HT1080 (cell line): Measurements from ENCODE around the gene OTOGL. TPM values are rescaled to one million over a fixed set of nuclear protein-coding genes. Genes with fewer than 3 reads are reported as not detected.
"Not testable (repeated sequence)": the region's sequence is repeated elsewhere in the genome, so short reads cannot be mapped to it uniquely, and the experiment has no call there.

Source experiments
- DNase-seq: peaks from one replicate; pipeline ENCODE4 v3.0.0-alpha.2; 2015; ENCODE audit warnings: low read depth
- total RNA-seq: library from RNA; depleted of rRNA; stranded (reverse); fragments of >200 nt; shearing (Covaris generic); gene quantifications from 2 replicates; pipeline ENCODE4 v1.2.3, GENCODE V29; 2014

Gene OTOGL
- total RNA-seq, 1 experiment from 2014 or later = 0.02 TPM

DNA sequence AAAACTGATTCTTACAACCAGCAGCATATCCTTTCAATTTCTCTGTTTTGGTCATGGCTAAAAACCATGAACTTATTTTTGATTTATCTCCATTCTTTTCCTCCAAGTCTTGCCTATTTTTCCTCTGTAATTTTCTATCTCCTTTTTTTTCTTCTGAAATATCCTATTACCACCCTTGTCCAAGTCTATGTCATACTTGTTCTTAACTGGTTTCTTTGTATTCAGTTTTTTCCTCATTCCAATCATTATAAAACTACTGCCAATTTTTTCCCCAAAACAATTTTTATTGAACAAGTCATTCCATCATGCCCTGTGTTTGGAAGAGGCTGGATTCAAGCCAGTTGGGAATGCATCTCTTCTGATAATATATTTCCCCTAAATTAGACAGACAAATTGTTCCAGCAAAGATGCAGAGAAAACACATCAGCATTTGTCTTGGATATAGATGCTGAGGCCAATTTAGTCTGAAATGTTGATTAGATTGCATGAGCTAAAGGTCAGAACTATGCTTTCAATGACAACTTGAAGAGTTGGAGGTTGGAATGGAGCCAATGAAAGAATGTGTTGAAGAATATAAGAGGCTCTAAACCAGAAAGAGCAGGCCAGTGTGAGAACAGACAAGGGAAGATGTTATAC lies 30.7 kb downstream of the OTOGL start:
- no peak for DNase-seq

DNA sequence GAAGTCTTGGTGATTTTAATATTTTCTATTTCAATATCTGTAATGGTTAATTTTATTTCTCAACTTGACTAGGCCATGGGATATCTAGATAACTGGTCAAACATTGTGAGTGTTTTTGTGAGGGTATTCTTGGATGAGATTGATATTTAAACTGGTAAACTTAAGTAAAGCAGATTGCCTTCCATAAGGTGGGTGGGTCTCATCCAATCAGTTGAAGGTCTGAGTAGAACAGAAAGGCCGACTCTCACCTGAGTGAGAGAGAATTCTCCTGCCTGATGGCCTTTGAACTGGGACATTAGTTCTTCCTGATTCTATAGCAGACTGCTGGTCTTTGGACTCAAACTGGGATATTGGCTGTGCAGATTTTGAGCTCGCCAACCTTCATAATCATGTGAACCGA lies 36.3 kb downstream of the OTOGL start:
- DNase-seq = no peak

DNA sequence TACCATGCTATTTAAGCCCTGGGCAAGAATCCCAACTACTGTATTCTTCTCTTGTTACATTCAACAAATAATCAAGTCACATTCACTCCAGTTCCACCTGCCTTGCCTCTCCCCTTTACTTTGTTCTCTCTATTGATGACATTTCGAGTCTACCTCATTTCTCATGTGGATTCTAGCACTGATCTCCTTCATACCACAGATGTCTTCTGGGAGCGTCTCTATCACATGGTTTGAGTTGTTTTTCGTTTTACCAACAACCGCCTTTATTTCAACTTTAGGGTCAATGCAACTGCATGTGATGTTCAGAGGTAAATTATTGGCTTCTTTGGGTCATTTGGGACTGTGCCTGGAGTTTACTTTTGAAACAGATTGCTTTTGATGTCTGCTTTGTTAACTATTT lies 40.7 kb downstream of the OTOGL start:
- no peak for DNase-seq

DNA sequence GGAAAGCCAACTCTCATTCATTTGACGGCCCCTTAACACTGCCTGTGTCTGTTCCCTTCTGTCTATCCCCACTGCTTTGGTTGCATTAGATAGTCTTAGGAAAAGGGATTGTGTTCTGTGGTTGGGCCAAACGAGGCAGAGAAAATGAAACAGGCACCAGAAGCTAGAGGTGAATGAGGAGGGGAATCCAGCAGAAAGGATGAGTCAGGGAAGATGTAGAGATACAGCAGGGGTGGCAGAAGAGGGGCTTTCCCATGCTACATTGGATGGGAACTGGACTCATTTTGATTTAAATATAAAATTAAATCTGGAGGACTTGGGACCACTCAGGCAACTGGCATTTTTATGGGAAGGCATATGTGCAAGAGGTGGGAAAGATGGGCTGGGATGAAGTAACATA lies 43.3 kb downstream of the OTOGL start:
- DNase-seq = peak; percentile 19

DNA sequence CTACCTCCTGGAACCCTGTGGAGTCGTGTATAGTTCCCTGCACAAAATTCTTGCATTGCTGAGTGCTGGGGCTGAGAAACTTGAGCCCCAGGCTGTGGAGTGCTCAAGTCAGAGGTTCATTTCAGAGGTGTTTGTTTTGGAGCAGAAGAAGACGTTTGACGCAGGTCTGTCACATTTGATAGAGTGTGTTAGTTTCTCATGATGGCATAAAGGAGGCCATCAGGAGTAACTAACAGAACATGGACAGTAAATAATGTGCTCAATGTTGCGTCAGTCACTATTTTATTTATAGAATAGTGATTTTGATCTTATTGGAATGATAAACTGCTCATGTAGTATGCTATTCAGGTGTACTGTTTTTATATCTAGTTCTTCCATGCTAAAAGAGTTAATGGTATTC lies 44.2 kb downstream of the OTOGL start:
- no peak for DNase-seq

DNA sequence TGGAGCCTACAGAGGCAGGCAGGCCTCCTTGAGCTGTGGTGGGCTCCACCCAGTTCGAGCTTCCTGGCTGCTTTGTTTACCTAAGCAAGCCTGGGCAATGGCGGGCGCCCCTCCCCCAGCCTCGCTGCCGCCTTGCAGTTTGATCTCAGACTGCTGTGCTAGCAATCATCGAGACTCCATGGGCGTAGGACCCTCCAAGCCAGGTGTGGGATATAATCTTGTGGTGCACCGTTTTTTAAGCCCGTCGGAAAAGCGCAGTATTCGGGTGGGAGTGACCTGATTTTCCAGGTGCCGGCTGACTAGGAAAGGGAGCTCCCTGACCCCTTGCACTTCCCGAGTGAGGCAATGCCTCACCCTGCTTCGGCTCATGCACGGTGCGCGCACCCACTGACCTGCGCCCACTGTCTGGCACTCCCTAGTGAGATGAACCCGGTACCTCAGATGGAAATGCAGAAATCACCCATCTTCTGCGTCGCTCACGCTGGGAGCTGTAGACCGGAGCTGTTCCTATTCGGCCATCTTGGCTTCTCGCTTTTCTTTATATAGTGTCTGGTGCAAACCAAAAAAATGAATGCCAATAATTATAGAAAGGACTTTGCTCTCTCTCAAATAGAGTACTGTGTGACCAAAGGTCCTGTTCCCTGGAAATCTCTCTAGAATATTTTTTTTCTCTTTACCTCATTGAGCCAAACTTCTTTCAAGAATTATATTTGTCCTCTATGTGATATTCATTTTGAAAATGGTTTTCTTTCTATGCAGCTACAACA lies 50.4 kb downstream of the OTOGL start:
- not testable (repeated sequence) for DNase-seq

DNA sequence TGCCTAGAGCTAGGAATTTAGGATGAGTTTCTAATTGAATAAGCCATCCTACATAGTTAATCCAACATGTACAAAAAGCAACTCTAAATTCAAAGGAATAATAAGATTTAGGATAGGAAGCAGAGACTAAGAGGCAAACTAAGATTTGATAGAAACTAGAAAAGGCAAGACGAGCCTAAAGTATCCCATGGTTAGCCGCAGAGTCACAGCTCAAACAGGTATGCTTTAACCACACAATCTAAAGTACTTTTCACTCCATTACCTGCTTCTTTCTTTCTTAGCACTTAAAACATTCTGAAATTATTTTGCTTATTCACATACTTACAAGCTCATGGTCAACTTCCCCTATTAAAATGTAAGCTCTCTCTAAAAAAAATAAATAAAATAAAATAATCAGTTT lies 51.8 kb downstream of the OTOGL start:
- DNase-seq = no peak

DNA sequence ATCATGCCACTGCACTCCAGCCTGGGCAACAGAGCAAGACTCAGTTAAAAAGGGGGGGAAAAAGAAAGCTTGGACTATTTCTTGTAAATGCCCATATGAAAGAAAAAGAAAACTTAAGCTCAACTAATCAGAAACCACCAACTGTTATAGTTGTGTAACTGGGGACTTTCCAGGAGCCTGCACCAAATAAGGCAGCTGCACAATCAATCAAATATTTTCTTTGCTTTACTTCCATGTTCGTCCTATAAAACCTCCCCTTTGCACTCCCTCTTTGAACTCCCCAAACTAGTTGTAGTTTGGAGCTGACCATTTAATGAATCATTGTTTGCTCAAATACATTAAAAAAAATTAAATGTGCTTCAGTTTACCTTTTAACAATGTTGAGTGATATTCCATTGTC lies 54.9 kb downstream of the OTOGL start:
- no peak for DNase-seq

DNA sequence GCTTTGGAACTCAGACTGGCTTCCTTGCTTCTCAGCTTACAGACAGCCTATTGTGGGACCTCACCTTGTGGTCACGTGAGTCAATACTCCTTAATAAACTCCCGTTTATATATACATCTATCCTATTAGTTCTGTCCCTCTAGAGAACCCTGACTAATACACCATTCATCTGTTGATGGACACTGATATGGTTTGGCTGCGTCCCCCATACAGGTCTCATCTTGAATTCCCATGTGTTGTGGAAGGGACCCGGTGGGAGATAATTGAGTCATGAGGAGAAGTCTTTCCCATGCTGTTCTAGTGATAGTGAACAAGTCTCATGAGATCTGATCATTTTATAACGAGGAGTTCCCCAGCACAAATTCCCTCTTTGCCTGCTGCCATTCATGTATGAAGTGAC lies 57.0 kb downstream of the OTOGL start:
- no peak for DNase-seq

DNA sequence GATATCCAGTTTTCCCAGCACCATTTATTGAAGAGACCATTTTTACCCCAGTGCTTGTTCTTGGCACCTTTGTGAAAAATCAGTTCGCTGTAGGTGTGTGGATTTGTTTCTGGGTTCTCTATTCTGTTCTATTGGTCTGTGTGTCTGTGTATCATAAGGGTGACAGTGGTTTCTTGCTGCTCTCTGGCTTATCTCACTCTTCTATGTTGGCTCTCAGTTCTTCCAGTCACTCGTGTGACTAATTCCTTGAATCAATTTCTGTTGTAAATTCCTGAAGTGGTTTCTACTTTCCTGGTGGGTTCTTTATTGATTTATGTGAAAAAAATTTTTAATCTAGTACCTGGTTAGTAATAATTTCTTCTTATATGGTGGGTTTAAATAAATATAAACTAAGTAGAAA lies 58.3 kb downstream of the OTOGL start:
- no peak for DNase-seq

DNA sequence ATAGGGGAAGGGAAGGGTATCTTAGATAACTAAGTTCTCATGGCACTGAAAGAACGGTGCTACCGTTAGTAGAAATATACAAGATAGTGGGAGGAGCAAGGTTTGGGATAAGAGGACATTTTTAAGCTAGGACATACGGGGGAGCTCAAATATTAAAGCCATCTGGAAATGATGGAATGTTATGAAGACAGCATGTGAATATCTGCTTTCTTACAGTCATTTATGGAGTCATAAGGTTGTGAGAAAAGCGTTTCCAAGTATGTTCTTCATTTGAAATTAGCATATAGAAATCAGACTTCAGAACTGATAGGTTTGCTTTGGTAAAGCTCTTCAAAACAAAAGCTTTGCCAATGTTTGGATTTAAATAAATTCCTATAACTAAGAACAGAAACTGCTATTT lies 62.3 kb downstream of the OTOGL start:
- no peak for DNase-seq

DNA sequence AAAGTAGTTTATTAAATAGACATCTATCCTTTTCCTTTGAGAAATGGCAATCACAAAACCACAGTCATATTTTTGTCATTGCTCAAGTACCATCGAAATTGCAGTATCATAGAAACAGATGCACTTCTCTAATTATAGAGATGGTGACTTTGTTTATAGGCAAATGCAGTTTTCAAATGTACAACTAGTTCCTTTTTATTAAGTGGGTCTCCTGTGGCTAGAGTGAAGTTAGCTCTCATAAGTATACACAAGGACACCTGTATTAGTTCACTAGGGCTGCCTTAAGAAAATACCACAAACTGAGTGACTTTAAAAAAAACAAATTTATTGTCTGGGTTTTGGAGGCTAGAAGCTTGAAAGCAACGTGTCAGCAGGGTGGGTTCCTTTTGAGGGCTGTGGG lies 62.8 kb downstream of the OTOGL start:
- no peak for DNase-seq

DNA sequence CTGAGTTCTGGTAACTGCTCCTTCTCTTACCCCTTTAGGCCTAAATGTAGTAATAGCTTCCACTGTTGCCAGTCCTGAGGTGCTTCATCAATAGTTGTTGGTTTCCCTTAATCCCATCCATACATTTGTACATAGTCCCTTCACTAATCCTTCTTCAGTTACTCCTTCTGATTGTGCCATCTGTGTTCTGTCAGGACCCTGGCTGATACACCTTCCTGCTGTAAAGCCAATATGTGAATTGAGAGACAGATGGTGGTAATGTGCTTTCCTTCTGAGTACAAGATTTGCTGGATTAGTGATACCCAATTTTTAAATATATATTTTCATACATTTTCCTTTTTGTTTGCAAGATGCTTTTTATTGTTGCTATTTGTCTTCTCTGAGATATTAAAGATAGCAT lies 66.4 kb downstream of the OTOGL start:
- DNase-seq = no peak

DNA sequence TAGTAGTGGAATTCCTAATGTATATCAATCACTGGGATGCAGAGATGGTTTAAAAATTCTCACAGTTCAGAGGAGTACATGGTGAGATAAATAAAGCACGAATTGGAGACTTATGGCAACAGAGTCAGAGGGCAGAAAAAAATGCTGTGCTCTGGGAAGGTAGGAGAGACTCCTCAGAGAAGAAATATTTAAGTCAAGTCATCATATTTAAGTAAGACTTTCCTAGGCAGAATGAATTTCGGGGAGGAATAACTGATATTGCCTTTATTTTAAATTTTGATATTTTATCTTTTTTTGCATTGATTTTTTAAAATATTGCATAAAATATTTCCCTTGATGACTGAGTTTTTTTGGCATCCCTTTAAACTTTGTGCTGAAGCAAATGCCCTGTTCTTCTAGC lies 67.4 kb downstream of the OTOGL start:
- DNase-seq = no peak

DNA sequence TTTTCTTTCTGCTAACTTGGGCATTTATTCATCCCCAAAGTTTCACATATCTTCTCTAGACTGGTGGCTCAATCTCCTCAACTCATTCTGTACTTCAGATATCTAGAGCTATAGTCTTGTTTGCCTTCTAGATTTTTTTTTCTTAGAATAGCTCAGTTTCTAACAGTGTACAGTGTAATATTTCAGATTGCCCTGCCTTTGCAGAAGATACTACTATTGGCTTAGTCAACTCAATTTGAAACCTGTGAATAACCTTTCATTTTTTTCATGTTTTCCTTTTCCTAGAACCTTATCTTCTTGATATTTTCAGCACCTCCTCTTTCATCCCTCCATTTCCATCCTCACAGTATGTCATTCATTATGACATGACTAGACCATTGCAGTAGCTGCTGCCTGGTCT lies 69.6 kb downstream of the OTOGL start:
- no peak for DNase-seq

DNA sequence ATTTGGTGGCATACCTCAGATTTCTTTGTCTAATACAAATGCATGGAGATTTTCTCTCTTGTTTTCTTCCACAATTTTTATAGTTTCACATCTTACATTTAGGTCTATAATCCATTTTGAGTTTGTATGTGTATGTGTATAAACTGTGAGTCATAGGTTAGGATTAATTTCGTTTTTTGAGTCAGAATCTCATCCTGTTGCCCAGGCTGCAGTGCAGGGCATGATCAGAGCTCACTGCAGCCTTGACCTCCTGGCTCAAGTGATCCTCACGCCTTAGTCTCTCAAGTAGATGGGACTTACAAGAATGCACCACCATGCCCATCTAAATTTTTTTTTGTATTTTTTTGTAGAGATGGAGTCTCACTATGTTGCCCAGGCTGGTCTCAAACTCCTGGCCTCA lies 71.6 kb downstream of the OTOGL start:
- peak; percentile 45 for DNase-seq

DNA sequence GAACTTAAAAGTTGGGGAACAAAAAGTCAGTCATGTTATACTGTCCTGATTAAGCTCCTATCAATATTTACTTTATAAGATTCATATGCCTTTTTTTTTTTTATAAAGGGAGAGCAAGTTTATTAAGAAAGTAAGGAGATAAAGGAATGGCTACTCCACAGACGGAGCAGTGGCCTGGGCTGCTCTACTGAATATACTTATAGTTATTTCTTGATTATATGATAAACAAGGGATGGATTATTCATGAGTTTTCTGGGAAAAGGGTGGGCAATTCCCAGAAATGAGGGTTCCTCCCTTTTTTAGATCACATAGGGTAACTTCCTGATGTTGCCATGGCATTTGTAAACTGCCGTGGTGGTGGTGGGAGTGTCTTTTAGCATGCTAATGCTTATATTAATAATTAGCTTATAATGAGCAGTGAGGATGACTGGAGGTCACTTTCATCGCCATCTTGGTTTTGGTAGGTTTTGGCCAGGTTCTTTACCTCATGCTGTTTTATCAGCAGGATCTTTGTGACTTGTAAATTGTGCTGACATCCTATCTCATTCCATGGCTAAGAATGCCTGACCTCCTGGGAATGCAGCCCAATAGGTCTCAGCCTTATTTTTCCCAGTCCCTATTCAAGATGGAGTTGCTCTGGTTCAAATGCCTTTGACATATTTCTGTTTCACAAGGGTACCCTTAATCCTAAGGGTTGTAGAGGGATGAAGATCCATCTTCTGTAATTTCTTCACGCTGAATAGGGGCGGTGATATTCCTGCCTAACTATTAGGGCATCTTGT lies 73.9 kb downstream of the OTOGL start:
- no peak for DNase-seq

DNA sequence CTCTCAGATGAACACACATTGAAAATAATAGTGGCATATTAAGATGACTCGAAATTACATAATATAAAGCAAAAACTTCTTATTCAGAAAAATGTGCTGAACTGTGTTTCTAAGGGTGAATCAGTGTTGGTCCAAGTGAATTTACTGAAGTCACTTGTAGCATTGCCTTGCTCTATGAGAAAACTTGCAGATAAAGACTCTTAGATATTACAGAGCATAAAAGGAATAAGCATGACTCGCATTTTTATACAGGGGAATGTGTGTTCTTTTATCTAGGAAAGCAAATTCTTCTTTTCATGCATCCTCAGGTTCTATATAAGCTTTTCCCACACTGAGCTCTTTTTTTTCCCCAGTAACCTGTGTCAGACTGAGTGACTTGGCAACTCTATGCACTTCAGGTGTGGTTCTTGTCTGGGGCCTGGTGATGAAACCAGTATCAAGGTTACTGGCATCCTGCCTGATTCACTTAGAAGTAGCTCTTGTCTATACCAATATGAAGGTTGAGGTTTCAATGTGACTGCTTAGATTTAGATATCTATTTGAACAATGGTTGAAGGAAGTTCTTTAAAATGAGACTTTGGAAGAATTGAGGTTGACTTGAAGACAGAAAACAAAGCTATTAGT lies 76.1 kb downstream of the OTOGL start:
- DNase-seq = no peak

DNA sequence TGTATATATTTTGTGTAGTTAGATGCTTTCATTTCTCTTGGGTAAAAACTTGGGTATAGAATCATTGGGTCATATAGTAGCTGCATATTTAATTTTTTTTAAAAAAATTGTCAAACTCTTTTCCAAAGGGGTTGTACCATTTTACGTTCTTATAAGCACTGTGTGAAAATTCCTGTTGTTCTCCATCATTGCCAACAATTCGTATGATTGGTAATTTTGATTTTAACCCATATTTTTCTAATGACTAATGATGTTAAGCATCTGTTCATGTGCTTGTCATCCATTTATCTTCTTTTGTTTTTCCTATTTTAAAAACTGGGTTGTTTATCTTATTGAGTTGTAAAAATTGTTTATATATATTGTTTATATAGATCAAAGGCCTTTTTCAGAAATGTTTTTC lies 77.4 kb downstream of the OTOGL start:
- no peak for DNase-seq

DNA sequence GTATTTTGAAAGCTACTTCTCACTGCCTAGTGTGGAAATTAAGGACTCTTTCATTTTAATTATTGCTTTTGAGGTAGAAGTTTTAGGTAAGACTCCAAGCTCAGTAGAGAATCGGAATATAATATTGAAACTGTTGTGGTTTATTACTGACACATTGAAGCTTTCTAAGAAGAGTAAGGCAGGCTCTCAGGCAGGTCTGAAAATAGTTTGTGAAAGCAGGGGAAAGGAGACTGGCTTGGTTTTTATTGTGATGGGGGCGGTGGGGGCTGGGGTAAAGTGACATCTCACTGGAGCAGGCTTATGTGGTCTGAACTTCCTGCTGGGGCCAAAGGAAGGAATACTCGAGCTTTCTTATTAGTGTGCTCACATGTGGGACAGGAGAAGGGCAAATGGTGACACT lies 79.5 kb downstream of the OTOGL start:
- peak; percentile 24 for DNase-seq

DNA sequence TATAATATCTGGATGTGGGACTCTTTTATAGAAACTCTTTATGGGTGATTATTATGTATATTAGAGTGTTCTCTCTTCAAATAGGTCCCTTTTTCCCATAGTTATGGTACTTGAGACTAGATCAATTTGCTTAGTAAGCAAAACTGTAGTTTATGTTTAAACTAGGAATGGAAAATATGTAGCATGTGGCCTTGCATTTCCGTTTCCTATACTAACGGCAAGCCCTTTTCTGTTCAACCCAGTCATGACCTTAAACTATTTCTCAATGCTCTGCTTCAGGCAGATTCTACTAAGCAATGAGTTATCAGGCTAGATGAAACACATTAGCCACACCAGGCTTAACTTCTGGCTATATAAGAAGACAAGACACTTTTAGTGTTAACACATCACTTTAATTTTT lies 84.6 kb downstream of the OTOGL start:
- DNase-seq = no peak

DNA sequence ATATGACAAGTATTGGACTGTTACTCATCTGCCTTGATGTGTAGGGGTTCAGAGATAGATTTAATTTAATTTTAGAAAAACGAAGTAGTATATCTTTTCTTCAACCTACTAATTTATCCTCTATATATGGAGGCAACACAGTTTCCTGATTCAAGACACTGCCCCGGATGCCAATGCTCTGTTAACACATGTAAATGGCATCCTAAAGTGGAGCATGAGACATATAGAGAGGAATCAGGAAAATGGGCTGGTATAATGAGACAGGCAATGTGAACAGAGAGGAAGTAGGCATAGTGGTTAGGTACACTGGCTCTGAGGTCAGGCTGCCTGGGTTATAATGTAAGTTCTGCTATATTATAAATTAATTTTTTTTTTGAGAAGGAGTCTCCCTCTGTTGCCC lies 85.6 kb downstream of the OTOGL start:
- DNase-seq = peak; percentile 8
